ENCODE data around the gene ZNF319. TPM values are rescaled to one million over a fixed set of nuclear protein-coding genes. Genes with fewer than 3 reads are reported as not detected.

Gene ZNF319
- total RNA-seq, 4 donors from 2014 or later, result 3.3 to 12.1 (median 8.4) TPM

DNA sequence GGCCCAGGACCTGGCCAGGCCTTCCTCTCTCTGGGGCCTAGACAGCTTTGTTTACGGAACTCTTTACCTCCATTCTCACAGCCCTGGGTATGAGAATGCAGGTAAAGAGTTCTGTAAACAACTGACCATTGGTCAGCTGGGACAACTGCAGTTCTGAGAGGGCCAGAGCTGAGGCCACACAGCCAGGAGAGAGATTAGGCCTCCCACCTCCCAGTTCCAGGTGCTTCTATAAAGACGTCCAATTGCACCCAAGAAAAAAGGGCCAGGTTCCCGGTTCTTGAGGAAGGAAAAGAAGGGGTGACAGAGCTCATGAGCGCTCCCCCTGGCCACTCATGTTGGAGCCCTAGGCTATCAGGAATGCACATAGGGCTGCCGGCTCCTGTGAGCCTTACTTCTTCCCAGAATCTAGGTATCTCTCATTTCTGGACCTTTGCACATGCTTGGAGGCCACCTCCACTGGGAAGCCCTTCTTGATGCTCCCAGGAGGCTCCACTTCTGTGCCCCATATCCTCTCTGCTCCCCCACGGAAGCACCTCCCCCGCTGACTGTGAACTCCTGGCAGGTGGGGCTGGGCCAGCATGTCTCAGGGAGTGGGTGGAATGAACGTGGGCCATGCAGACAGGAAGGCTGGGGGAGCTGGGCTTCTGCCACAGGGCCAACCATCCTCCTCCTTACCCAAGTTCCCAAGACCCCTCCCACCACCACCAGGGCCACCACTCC, 42.6 kb downstream of the ZNF319 start:
- H3K27me3 ChIP-seq, result no peaks in the 10 kb centered on the region
- H3K27ac ChIP-seq, result no peak overlapping the region
- TF ChIP-seq, protein P1, sequence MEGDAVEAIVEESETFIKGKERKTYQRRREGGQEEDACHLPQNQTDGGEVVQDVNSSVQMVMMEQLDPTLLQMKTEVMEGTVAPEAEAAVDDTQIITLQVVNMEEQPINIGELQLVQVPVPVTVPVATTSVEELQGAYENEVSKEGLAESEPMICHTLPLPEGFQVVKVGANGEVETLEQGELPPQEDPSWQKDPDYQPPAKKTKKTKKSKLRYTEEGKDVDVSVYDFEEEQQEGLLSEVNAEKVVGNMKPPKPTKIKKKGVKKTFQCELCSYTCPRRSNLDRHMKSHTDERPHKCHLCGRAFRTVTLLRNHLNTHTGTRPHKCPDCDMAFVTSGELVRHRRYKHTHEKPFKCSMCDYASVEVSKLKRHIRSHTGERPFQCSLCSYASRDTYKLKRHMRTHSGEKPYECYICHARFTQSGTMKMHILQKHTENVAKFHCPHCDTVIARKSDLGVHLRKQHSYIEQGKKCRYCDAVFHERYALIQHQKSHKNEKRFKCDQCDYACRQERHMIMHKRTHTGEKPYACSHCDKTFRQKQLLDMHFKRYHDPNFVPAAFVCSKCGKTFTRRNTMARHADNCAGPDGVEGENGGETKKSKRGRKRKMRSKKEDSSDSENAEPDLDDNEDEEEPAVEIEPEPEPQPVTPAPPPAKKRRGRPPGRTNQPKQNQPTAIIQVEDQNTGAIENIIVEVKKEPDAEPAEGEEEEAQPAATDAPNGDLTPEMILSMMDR (IDR thresholded peaks at IDR 0.05), result no peak
- TF ChIP-seq POLR2A (IDR thresholded peaks at IDR 0.05), result no peak
- no peaks in the 10 kb centered on the region for H3K9me3 ChIP-seq
- no peak overlapping the region for H3K4me3 ChIP-seq
- no peak for DNase-seq
- H3K4me1 ChIP-seq, result no peaks in the 10 kb centered on the region
- no peaks in the 10 kb centered on the region for H3K36me3 ChIP-seq

DNA sequence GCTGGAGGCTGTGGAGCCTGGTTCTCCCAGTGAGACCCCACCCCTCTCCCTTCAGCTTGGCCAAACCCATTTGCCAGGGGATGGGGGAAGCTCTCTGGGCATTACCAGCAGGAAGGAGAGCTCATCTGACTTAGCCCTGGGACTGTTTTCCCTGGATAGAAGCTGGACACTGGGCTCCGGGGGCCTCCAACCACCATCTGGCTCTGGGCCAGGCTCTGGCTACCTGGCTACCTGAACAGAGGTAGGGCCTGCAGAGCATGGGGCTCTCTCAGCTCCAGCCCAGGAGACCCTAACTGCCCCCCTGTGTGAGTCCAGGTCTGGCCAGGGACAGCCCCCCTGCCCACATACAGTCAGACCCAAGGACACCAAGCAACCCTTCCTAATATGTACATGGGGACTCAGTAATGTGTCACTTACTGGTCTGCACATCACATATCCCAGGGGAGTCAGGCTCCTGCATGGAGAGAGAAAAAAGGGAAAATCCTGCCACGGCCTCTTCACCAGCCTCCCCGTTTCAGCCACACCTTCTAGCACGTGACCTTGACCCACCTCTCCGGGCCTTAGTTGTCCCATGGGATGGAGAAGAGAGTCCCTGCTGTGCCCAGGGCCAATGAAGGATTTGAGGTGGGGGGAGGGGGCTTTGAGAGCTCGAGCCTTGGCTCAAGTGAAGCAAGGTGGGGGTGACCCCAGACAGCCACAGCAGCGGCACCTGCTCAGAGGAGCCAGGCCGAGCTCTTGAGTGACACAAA, 43.4 kb downstream of the ZNF319 start:
- no peak overlapping the region for H3K4me3 ChIP-seq
- no peaks in the 10 kb centered on the region for H3K36me3 ChIP-seq
- H3K4me1 ChIP-seq, result no peaks in the 10 kb centered on the region
- H3K27me3 ChIP-seq, result no peaks in the 10 kb centered on the region
- TF ChIP-seq, protein P1 (IDR thresholded peaks at IDR 0.05), result no peak
- TF ChIP-seq POLR2A (IDR thresholded peaks at IDR 0.05), result no peak
- no peaks in the 10 kb centered on the region for H3K9me3 ChIP-seq
- no peak overlapping the region for H3K27ac ChIP-seq
- DNase-seq, result no peak

DNA sequence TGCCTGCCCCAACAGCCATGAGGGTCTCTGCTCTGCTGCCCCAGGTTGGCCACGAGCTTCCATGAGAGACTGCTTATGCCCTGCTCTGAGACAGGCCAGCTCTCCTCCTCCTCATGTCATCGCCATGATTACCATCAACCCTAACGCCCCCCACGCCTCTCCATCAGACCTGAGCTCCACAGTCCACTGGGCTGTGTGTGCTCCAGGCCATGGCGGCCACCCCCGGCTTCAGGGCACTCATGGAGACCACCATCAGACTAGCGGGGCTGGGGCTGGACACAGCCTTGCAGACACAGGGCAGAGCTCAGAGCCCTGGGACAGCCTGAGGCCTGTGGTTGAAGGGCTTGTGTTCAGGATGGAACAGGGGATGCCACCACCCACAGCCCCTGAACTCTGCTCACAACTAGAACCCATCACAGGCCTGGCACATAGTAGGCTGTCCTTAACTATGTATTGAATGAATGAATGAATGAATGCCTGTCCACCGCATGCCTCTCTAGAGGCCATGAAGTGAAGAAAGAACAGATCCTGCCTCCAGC, 44.1 kb downstream of the ZNF319 start:
- H3K27ac ChIP-seq, result no peak overlapping the region
- no peaks in the 10 kb centered on the region for H3K4me1 ChIP-seq
- H3K36me3 ChIP-seq, result no peaks in the 10 kb centered on the region
- H3K4me3 ChIP-seq, result no peak overlapping the region
- TF ChIP-seq POLR2A (IDR thresholded peaks at IDR 0.05), result no peak
- TF ChIP-seq, protein P1 (IDR thresholded peaks at IDR 0.05), result no peak
- no peaks in the 10 kb centered on the region for H3K9me3 ChIP-seq
- H3K27me3 ChIP-seq, result no peaks in the 10 kb centered on the region
- DNase-seq, result no peak

- Histone ChIP-seq H3K36me3 (no peaks in the 10 kb centered on the region), H3K27ac (no peak overlapping the region), H3K9me3 (no peaks in the 10 kb centered on the region), H3K4me1 (no peaks in the 10 kb centered on the region), H3K4me3 (no peak overlapping the region), H3K27me3 (no peaks in the 10 kb centered on the region)
- no peak for DNase-seq
- TF ChIP-seq, protein P1 (IDR thresholded peaks at IDR 0.05), result no peak
- no peak for TF ChIP-seq POLR2A (IDR thresholded peaks at IDR 0.05)
These were observed 44.8 kb downstream of the ZNF319 start for GRCh38 chr16:57955572-57956188.

DNA sequence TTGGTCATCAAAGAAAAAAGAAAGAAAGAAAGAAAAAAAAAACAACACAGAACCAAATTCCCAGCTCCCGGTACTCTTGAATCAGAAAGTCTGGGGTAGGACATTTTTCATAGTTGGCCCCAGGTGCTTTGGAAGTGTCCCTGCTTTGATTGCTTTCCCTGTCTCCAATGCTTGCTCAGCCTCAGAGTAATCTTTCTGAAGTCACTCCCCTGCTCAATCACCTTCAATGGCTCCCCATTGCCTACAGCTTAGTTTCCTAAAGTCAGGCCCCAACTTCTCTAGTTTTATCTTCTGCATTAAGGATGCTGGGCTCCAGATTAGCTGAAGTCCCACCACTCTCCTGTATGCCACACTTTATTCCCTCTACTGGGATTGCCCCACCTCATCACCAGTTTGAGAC, 46.6 kb downstream of the ZNF319 start:
- TF ChIP-seq, protein P1 (IDR thresholded peaks at IDR 0.05), result no peak
- TF ChIP-seq POLR2A (IDR thresholded peaks at IDR 0.05), result no peak
- DNase-seq, result no peak

More for the DNA sequence above, 46.6 kb downstream of the ZNF319 start:
- Histone ChIP-seq H3K4me3 (no peak overlapping the region), H3K36me3 (no peaks in the 10 kb centered on the region), H3K4me1 (no peaks in the 10 kb centered on the region), H3K27me3 (no peaks in the 10 kb centered on the region), H3K27ac (no peak overlapping the region), H3K9me3 (no peaks in the 10 kb centered on the region)

All from Peyer's patch (tissue), 4 donors.